Lower leg skin (tissue), 4 donors: ENCODE measurements around the gene GBE1. TPM values are rescaled to one million over a fixed set of nuclear protein-coding genes. Genes with fewer than 3 reads are reported as not detected.

Experiments
- DNase-seq, 2 donors: peaks; one replicate each; pipeline ENCODE4 v3.0.0-alpha.2; 2019; ENCODE audit warnings: low spot score in 2 of 2
- H3K4me3 ChIP-seq: fragments of 200-600 bp; sonication (generic); 2 replicates; pipeline ENCODE4 v1.5.1; 2017; ENCODE audit warnings: mild to moderate bottlenecking, low read depth; ENCODE audit not compliant: poor library complexity, severe bottlenecking
- CTCF ChIP-seq, 3 donors: fragments of 450-650 bp; IDR thresholded peaks; one replicate each; pipeline ENCODE4 v1.5.1; 2016; ENCODE audit warnings: antibody characterized with exemption in 3 of 3, mild to moderate bottlenecking in 3 of 3, moderate library complexity in 2 of 3
- POLR2A ChIP-seq, 2 donors: fragments of 450-650 bp; IDR thresholded peaks; one replicate each; pipeline ENCODE4 v1.6.1; 2016 to 2017; ENCODE audit warnings: antibody characterized with exemption in 2 of 2, mild to moderate bottlenecking in 1 of 2, moderate library complexity in 1 of 2
- WGBS, 2 donors: methylation state at CpG; one replicate each; pipeline ENCODE4 v1.1.5; 2018; 5-methylcytosine and 5-hydroxymethylcytosine counted together
- intact Hi-C: fragments of 100-400 bp; cut with DNase I; formaldehyde crosslinking; loops from one replicate; pipeline ENCODE4 v1.15.0; 2023; ENCODE audit warnings: low total_unique reads
- total RNA-seq, 4 donors: library from RNA; depleted of rRNA; stranded (reverse); fragments of >200 nt; gene quantifications; one replicate each; pipeline ENCODE4 v1.1.0, GENCODE V29; 2016

The GBE1 gene
- total RNA-seq, 4 donors from 2014 or later, result 13.5 to 21.7 (median 15.8) TPM

- no peak for DNase-seq
- no peak for TF ChIP-seq CTCF (IDR thresholded peaks at IDR 0.05)
- TF ChIP-seq POLR2A (IDR thresholded peaks at IDR 0.05), result no peak
- H3K4me3 ChIP-seq, result no peak overlapping the region
- intact Hi-C loops, result no loop called here
Measured at GRCh38 chr3:81789691-81790090, 28.2 kb upstream of the GBE1 start.

- no peak for DNase-seq
- 37 to 53% methylated on average over 2 of the region's 2 CpGs for WGBS, 2 donors
- TF ChIP-seq CTCF (IDR thresholded peaks at IDR 0.05) (no peak), POLR2A (IDR thresholded peaks at IDR 0.05) (no peak)
- H3K4me3 ChIP-seq, result no peak overlapping the region
- intact Hi-C loops, result no loop called here
Measured at GRCh38 chr3:81788610-81789009, 27.2 kb upstream of the GBE1 start.

- 82% methylated on average over 2 of the region's 2 CpGs for WGBS, 2 donors
Measured at GRCh38 chr3:81788044-81788443, 26.6 kb upstream of the GBE1 start.

GRCh38 chr3:81782585-81782984 lies 21.1 kb upstream of the GBE1 start:
- TF ChIP-seq POLR2A (IDR thresholded peaks at IDR 0.05), result no peak
- no peak for TF ChIP-seq CTCF (IDR thresholded peaks at IDR 0.05)
- H3K4me3 ChIP-seq, result no peak overlapping the region
- WGBS, 2 donors, result 36 to 38% methylated on average over 3 of the region's 3 CpGs
- intact Hi-C loops, result no loop called here
- no peak for DNase-seq

More at GRCh38 chr3:81788044-81788443, 26.6 kb upstream of the GBE1 start:
- intact Hi-C loops, result no loop called here
- no peak for TF ChIP-seq POLR2A (IDR thresholded peaks at IDR 0.05)
- no peak for DNase-seq
- H3K4me3 ChIP-seq, result no peak overlapping the region

GRCh38 chr3:81778678-81779182 lies 17.3 kb upstream of the GBE1 start:
- TF ChIP-seq CTCF (IDR thresholded peaks at IDR 0.05) (no peak), POLR2A (IDR thresholded peaks at IDR 0.05) (no peak)
- no peak overlapping the region for H3K4me3 ChIP-seq
- intact Hi-C loops, result no loop called here
- DNase-seq, result no peak
- 39 to 42% methylated on average over 4 of the region's 4 CpGs for WGBS, 2 donors

GRCh38 chr3:81776643-81777042 lies 15.2 kb upstream of the GBE1 start:
- intact Hi-C loops, result no loop called here
- H3K4me3 ChIP-seq, result no peak overlapping the region
- 70 to 86% methylated on average over 2 of the region's 2 CpGs for WGBS, 2 donors
- DNase-seq, result no peak
- TF ChIP-seq CTCF (IDR thresholded peaks at IDR 0.05), result no peak
- no peak for TF ChIP-seq POLR2A (IDR thresholded peaks at IDR 0.05)
